Activated CD4-positive, alpha-beta T cell treated with anti-CD3 and anti-CD28 coated beads, Interleukin-2, amount 50 U/mL, for 16 hours (primary cell): Measurements from ENCODE around the gene ERC2.

ENCODE experiments used
- DNase-seq: peaks from one replicate; pipeline ENCODE4 v3.0.0-alpha.2; 2020

ERC2 gene

DNA sequence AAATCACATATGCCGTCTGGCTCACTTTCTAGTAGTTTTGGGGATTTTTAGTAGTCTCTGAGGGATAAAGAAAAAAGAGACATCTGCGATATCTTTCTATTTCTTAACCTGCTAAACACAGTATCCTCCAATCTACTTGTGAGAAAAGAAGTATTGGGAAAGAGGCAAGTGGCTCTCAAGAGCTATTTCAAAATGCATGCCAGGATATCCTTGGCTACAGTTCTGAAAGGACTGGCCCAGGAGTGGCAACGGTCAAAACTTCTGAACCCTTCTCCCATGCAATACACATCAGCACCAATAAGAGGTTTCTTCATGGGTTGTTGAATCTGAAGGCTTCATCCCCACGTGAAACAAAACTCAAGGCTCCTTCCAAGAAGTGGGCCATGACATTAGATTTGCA is 777.1 kb downstream of the ERC2 start:
- DNase-seq = no peak

GRCh38 chr3:55690726-55691125 is 777.5 kb downstream of the ERC2 start:
- DNase-seq = no peak

DNA sequence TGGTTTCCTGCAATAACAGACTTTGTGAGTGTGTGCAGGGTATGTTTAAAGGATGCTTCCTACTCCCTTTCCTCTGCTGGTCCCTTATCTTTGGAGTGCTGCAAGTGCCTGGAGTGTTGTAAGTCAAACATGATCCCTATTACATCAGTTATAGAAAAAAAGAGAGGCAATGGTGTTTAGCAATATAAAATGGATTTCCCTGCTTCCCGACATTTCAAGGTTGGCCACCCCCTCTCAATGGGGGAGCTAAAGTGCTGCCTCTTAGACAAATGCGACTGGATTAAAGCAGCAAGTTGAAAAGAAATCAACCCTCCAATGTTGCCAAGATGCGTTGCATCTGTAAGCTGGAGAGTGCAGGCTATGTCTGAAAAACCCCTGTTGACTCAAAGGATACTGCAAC is 778.1 kb downstream of the ERC2 start:
- DNase-seq = no peak

- DNase-seq = no peak
Measured at GRCh38 chr3:55688154-55688553, 780.1 kb downstream of the ERC2 start.

- no peak for DNase-seq
Measured at GRCh38 chr3:55687526-55687925, 780.7 kb downstream of the ERC2 start.

GRCh38 chr3:55686426-55687254 is 781.6 kb downstream of the ERC2 start:
- DNase-seq = no peak

DNA sequence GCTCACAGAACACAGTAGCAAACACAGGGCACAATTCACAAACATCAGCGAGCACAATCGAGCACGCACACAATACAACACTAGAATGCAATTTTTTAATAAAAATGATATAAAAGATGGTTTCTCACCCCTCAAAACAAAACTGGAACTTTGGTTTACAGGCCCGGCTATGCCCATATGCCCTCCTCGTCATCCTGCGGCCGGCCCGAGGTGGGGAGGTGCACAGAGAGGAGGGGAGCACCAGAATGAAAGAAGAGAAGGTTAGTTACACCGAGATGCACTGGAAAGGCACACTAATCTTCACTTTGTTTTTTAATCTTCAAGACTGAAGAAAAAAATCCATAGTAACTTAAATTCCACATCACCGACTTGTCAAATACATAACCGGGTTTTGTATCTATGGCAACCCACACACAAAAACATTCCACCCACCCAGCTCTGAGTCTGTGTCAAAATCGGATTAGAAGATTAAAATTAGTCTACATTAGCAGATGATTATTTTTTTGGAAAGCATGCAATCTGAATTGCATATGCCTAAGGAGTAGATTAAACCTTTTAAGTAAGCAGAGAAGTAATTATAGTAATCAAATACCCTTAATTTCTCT is 784.5 kb downstream of the ERC2 start:
- DNase-seq = no peak

- no peak for DNase-seq
Measured at GRCh38 chr3:55682461-55682860, 785.8 kb downstream of the ERC2 start.

GRCh38 chr3:55678546-55679216 is 789.6 kb downstream of the ERC2 start:
- DNase-seq = no peak

- DNase-seq = no peak
Measured at GRCh38 chr3:55676643-55677042, 791.6 kb downstream of the ERC2 start.

DNA sequence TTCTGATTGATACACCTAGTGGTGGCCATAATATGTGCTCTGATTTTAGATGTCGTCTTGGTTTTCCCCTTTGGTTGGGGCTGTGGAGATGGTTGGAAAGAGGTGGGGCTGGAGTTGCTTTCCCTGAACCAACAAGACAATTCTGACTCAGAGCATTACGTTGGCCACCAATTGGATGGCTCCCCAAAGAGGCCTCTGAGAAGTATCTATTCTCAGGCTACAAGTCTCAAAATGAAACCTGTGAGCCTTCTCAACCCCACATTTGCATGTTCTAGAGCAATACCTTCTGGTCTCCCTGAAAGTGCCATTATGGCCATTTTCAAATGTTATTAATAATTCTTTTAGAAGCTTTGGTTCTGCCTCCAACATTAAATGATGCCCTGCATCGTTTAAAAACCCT is 792.8 kb downstream of the ERC2 start:
- peak; percentile 34 for DNase-seq

DNA sequence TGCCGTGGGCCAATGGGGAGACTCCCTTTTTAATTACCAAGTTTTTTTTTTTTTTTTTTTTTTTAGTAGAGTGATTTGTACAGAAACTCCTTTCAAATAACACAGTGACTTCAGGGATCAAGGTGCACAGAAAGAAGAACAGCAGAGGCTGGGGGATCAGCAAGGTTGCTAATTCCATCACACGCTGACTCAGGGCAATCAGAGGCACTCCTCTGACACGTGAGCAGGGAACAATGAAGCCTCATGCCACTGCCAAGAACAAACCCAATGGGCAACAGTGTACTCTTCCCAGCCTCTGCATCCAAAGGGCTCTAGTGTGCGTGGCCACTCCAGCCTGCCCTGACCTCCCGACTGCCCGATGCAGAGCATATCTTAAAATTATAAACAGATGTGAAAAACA is 794.5 kb downstream of the ERC2 start:
- no peak for DNase-seq

DNA sequence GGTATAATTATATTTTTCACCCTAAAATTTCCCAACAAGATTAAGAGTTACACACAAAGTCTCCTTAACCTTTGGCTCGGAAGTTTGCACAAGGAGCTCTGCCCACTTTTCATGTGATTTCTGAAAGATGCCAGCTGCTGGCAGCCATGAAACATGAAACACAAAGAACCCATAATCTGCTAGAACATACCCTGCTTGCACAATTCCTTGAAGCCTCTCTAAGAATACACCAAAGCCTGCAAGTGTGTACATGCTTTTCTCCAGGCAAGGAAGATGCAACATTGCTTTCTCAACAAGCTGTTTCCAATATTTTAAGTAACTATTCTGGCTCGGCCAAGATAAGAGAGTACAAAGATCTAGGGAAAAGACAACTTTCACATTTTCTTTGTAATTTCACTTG is 799.1 kb downstream of the ERC2 start:
- no peak for DNase-seq

DNA sequence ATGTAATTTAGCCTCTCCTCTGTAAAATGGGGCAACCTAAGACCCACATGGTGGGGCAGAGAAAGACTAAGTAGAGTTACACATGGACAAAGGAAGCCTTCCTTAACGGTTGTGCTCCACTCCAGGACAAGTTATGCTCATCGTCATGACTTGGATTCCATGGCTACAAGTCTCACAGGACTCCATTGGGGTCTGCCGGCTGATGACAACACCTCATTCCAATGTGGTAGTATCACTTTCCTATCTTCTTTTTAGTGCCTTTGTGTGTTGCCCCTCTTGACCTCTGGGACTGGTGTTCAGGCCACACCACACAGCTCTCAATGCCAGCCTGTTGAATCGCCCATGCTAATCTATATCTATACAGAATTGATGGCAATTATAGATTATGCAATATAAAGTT is 799.9 kb downstream of the ERC2 start:
- DNase-seq = no peak

- DNase-seq = peak; percentile 2
Measured at GRCh38 chr3:55664387-55664786, 803.9 kb downstream of the ERC2 start.

DNA sequence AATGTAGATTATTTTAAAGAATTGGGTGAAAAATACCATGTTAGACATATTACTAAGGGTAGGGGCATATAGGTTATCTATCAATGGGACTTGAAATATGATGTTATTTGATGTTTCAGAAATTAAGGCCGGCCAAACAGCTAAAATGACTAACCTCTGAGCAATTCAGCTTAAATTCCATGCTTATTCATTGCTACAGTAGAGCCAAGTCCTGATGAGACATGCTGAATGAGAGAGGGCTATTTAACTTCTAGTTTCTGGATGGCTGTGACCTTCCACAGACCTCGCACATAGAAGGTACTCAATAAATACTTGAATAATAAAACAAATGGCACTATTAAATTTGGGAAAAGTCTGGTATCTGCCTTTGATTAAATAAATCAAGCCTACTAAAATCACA is 805.6 kb downstream of the ERC2 start:
- no peak for DNase-seq

DNA sequence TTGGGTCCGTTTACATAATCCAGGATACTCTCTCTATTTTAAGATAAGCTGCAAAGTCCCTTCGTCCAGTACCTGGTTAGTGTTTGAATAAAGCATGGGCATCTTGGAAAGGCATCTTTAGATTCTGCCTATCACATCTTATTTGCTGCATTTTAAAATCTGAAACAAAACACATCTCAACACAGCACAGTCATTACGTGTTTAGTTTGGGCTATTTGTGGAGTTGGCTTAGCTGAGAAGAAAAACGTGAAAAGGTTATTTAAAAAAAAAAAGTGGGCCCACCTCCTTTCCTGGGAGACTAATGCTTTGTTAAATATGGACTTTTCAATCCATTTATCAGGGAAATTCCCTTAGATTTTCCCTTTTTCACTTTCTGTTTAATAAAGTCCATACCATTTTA is 806.7 kb downstream of the ERC2 start:
- DNase-seq = no peak

DNA sequence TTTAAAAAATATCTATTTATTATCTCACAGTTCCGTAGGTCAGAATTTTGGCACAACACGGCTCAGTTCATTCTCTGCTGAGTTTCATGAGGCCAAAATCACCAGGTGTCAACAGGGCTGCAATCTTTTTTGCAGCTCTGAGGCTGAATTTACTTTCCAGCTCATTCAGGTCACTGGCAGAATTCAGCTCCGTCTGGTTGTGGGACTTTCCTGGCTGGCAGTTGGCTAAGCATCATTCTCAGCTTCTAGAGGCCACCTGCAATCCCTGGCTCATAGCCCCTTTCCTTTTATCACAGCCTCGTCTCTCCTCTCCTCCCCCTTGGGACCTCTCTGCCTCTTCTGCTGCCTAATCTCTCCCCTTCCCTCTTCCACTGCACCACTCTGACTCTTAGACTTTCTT is 807.1 kb downstream of the ERC2 start:
- no peak for DNase-seq

- no peak for DNase-seq
Measured at GRCh38 chr3:55660642-55661041, 807.6 kb downstream of the ERC2 start.

- DNase-seq = no peak
Measured at GRCh38 chr3:55659701-55660100, 808.6 kb downstream of the ERC2 start.

DNA sequence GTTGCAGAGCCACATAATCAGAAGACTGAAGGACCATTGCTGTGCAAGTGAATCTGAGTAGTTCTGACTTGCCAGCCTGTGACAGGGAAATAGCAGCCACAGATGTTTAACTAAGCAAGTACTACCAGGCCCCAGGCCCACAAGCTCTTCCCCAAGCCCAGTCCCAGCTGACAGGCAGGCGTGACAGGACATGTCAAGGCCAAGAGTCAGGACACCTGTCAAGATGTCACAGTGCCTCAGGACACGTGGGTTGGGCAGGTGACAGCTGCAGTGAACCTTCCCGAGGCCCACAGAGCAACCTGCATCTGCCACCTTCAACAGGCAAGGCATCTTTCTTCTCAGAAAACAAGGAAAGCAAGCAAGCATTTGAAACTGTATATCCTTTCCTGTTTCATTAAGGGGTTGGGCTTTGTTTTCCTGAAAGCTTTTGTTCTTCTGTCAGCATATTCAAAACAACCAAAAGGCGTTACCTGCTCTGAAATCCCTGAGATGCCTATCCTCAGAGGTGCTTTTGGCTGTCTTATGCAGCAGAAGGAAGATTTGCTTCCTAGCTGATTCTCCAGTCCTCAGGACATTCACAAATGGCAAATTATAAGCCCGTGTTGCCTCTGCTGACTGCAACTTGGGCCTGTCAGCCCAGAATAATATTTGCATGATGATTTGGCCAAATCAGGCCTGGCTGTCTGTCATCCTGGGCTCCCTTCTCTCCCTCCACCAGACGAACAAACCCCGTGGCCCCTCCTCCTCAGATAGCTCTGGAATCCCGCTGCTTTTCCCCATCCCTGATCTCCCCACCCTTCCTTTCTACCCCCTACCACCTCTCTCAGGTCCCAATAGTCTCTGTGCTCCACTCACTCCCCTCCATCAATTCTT is 809.3 kb downstream of the ERC2 start:
- no peak for DNase-seq

DNA sequence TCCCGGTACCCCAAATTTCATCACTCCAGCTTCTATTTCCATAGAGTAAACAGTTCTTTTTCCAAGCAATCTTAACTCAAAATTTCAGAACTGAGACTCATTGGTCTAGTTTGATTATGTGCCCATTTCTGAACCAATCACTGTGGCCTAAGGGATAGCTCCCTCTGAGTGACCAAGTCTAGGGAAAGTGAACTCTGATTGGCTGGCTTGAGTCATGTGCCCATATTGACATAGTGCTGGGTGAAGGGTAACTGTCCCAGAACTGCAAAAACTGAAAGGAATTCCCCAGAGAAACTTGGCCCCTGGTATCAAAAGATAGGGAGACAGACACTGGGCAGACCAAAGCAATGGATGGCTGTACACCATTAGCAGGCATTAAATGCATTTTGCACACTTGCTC is 810.0 kb downstream of the ERC2 start:
- no peak for DNase-seq

DNA sequence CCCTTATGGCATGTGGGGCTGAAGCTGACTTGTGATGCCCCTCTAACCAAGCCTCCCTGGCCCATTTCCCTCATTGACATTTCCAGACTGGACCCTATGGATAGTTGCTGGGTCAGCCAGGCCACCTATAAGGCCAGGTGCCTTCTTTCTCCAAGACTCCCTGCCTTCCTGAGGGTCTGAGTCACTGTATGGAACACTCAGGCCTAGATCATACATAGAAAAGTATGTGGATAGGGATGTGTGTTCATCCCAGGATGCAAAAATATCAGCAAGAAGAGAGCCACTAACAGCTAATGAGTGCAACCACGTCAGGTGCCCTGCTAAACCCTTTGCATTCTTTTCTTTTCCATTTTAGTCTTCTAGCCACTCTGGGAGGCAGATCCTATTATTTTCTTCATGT is 812.7 kb downstream of the ERC2 start:
- no peak for DNase-seq
